ENCODE measurements around the gene C10orf143.
"Not testable (repeated sequence)": the region's sequence is repeated elsewhere in the genome, so short reads cannot be mapped to it uniquely, and the experiment has no call there.

Gene C10orf143

GRCh38 chr10:130037169-130037661, 73.4 kb downstream of the C10orf143 start:
- no peak for DNase-seq (ENCODE audit: low spot score)
- FAIRE-seq = no peak

DNA sequence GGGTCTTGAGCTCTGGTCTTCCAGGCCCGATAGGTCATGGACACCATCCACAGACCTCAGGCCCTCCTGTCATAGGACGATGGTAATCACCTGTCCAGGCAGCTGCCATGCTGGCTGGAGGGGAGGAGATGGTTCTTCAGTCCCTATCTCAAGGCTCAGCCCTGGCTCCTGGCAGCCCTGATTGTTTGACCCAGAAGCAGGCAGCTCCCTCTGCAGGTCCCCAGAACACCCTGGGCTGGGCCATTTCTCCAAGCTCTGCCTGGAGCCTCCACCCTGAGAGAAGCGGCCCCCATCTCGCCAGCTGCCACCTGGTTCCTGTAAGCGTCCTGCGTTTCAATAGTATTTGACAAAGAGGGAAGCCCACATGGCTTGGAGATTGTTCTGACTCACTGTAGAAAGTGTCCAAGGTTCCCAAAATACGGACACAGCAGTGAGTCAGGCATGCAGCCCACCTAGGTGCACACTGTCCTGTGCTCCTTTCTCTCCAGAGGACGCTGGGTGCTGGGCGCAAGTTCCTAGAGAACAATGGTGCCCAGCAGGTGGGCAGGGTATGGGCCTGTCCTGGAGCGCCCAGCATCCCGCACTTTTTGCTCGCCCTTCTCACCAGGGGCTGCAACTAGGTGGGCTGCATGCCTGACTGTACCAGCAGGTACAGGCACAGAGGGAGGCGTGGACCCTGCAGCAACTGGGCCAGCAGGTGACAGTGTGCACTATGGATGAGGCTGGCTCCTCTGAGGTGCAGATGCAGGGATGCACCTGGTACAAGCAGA, 74.1 kb downstream of the C10orf143 start:
- no peak for FAIRE-seq
- DNase-seq (ENCODE audit: low spot score) = no peak

DNA sequence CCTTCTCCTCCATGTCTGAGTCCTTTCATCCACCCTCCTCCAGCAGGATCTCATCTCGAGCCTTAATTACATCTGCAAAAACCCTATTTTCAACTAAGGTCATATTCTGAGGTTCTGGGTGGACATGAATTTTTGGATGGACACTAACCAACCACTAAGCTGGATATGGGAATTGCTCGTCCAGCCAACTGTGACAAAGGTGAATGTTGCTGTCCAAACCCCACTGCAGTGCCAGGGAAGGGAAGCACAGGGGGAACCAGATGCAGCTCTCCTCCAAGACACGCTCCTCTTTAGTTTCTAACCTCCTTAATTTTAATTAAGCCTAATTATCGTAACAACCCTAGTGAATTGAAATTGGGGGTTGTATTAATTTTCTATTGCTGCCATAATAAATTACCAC, 81.4 kb downstream of the C10orf143 start:
- DNase-seq (ENCODE audit: low spot score) (no peak), FAIRE-seq (no peak)

DNA sequence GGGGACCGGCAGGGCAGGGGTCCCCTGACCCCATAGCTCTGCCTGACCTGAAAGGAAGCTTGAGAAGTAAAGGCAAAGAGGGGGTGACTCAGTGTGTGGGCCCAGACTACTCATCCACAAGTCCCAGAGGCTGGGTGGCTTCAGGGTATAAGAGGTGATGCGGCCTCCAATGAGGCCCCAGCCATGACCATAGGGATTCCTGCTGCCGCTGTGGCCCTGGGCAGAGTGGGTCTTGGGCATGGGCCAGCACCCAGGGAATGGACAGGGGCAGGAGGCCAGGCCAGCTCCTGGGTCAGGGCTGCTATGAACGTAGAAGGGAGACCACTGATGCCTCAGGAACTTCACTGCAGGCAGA, 82.2 kb downstream of the C10orf143 start:
- no peak for FAIRE-seq

DNA sequence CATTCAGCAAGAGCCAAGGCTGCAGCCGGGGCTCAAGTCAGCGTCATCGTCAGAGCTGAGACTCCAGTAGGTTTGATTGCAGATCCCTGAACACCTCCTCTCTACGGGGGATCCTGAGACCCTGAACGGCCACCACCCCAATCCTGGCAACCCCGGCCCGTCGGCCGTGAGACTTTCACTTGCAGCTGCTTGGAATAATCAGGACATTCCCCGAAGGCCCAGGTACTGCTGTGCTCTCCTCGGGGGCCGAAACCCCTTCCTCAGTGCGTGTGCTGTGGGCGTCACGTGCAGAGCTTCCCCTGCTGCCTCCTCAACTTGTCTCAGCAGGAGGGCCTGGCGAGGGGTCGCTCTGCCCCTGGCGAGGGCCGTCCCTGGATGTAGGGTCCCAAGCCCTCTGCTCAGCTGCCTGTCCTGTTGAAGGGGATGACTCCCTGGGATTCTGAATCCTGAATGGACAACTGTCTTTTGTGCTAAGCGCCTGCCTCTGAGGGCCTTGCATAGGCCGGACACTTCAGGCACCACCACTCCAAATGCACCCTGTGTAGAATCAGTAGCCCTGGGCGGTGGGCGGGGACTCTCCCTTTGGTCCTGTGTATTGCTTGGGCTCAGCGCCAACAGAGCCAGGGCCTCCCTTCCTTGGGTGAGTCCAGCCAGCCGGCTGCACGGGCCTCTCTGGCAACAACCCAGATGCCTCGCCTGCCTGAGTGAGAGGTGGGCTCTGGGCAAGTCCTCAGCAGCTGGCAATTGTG, 82.7 kb downstream of the C10orf143 start:
- FAIRE-seq (no peak), DNase-seq (ENCODE audit: low spot score) (no peak)

More for the DNA sequence above, 82.2 kb downstream of the C10orf143 start:
- no peak for DNase-seq (ENCODE audit: low spot score)

- FAIRE-seq (no peak), DNase-seq (ENCODE audit: low spot score) (no peak)
Measured at GRCh38 chr10:130026670-130027456, 83.8 kb downstream of the C10orf143 start.

DNA sequence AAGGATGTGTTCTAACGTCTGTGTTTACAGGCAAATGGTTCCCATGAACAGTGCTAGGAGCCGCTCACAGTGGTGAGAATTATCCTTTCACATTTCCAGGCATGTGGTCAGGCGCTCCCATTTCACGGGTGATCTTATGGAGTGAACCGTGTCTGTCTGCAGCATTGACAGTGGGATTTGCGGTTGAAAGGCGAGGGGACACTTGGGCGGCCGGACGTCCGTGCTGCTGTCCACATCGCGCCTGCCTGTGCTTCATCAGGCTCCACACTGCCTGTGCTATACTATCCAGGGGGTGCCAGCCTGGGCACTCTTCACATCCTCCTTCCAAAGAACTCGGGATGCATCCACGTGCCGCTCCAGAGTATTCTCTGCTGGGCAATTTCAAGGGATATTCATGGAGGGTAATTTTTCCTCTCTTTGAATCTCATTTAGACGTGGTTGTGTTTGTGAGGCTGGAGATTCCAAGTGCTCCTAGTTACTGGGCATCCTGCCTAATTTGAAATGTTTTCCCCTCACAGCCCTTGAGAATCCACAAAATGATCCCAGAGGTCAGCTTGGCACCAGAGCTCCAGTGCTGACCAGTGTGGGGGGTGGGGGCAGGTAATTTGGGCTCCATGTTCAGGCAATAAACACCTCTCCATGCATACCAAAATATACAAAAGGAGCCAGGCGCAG, 84.7 kb downstream of the C10orf143 start:
- no peak for FAIRE-seq

GRCh38 chr10:130025326-130025725, 85.3 kb downstream of the C10orf143 start:
- FAIRE-seq (no peak), DNase-seq (ENCODE audit: low spot score) (no peak)

More for the DNA sequence above, 84.7 kb downstream of the C10orf143 start:
- no peak for DNase-seq (ENCODE audit: low spot score)

DNA sequence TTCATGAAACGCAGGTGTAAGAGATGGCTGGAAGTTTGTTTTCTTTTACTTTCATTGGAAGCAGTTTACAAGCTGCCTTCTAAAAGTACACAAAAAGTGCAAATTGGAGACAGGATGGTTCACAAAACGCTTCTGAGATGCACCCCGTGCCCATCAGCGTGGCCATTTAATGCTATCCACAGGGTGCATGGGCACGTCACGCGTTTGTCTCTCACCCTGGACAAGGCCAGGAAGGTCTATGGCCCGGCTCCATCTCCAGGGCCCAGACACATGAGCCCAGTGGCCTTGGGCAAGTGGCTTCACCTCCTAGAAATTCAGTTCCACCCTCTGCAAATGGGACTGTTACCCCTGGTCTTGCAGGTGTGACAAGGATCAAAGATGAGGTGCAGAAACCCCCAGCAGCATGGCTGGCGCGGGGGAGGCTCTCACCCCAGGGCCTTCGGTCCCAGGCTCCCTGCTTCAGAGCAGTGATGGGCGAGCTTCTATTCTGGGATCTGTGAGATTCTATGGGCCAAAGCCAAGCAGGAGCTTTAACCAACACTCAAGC, 85.8 kb downstream of the C10orf143 start:
- no peak for FAIRE-seq

DNA sequence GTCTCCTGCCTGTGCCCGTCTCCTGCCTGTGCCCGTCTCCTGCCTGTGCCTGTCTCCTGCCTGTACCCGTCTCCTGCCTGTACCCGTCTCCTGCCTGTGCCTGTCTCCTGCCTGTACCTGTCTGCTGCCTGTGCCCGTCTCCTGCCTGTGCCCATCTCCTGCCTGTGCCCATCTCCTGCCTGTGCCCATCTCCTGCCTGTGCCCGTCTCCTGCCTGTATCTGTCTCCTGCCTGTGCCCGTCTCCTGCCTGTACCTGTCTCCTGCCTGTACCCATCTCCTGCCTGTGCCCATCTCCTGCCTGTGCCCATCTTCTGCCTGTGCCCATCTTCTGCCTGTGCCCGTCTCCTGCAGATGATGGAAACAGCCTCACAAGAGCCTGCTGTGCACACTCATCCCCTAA, 86.3 kb downstream of the C10orf143 start:
- FAIRE-seq; DNase-seq (ENCODE audit: low spot score): not testable (repeated sequence)

More for the DNA sequence above, 85.8 kb downstream of the C10orf143 start:
- no peak for DNase-seq (ENCODE audit: low spot score)

- no peak for FAIRE-seq
Measured at GRCh38 chr10:130023454-130024230, 87.0 kb downstream of the C10orf143 start.

DNA sequence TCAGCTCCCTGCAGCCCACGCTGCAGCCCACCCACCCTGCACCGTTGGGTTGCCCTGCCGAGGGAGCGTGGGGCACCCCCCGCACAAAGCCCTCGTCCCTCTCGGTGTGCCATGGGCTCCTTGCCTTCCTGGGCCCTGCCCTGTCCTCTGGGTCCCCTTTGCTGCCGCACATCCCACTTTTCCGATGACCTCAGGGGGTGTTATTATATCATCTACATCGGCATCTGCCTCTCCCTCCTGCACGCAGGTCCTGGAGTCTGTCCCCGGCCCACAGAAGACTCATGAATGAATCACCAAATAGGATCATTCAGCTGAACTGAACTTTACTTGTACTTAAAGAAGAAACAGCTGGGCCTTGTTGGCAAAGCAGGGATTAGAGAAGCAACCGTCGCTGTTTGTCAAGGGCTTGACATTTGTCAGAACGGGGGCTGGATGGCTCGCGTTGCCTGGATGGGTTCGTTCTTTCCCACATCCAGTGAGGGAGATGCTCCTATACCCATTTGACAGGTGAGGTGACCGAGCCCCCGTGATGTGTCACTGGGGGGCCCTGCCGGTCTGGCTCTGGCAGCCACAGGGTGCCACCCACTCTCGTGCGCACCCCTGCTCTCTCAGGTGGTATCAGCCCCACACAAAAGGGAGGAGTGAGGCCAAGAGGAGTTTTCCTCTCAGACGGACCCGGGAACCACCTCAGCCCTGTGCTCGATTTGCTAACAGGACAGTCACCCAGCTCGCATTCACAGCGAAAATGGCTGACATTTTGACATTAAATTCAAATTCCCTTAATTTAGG, 87.9 kb downstream of the C10orf143 start:
- DNase-seq (ENCODE audit: low spot score) (peak; percentile 71), FAIRE-seq (no peak)

More at GRCh38 chr10:130023454-130024230, 87.0 kb downstream of the C10orf143 start:
- DNase-seq (ENCODE audit: low spot score) = no peak

DNA sequence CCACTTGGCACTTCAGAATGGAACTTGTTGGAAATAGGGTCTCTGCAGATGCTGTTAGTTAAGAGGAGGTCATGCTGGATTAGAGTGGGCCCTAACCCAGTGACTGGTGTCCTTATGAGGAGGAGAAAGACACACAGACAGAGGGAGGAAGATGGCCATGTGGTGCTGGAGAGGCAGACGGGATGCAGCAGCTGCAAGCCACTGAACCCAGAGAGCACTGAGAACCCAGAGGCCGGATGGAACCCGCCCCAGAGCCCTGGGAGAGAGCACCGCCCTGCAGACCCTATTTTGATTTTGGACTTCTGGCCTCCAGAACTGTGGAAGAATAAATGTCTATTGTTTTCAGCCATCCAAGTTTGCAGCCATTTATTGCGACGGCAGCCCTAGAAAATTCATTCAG, 88.5 kb downstream of the C10orf143 start:
- DNase-seq (ENCODE audit: low spot score) (no peak), FAIRE-seq (no peak)

GRCh38 chr10:130021383-130021950, 89.2 kb downstream of the C10orf143 start:
- FAIRE-seq (no peak), DNase-seq (ENCODE audit: low spot score) (no peak)

GRCh38 chr10:130020651-130021382, 89.8 kb downstream of the C10orf143 start:
- no peak for DNase-seq (ENCODE audit: low spot score)
- FAIRE-seq = no peak

- FAIRE-seq (no peak), DNase-seq (ENCODE audit: low spot score) (no peak)
Measured at GRCh38 chr10:130018730-130019185, 91.9 kb downstream of the C10orf143 start.

DNA sequence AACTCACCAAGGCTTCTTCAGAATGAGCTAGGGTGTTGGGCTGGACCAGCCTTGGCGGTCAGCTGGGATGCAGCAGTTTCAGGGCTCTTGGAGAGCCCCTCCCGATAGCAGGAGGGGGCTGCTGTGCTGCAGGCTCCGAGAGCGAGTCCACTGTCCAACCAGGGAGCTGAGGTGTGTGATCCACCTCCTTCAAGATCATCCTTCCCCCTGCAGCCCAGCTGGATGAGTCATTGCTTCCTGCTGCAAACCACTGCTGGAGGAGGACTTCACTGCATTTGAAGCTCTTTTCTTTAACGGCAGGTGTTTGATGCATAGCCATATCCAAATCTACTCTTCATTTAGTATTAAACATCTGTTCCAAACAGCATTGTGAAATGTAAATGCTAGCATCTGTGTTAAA, 92.4 kb downstream of the C10orf143 start:
- FAIRE-seq (no peak), DNase-seq (ENCODE audit: low spot score) (peak; percentile 79)

DNA sequence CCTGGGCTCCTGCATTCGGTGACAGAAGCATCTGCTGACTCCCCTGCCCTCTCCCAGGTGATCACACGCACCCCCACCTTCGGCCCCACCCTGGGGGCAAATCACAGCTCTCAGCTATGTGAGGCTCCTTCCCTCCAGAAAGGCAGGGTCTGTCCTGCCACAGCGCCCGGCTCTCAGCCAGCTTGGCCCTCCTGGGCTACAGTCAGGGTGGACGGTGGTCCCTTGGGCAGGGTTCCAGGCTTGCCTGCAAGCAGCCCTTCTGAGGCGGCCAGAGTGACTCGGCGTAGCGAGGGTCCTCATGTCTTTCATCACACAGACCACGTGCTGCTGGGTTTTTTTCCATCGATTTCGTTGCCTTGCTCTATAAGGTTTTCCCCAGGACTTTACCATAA, 93.0 kb downstream of the C10orf143 start:
- no peak for DNase-seq (ENCODE audit: low spot score)
- FAIRE-seq = no peak

Measured in urothelium cell line (cell line).